GM19452 (cell line): Measurements from ENCODE around the gene CPNE7.

Experiments
- ATAC-seq: cut with Tn5 transposase; IDR thresholded peaks from one replicate; pipeline ENCODE4 v1.9.1; 2021; ENCODE audit not compliant: unreplicated experiment

The CPNE7 gene

DNA sequence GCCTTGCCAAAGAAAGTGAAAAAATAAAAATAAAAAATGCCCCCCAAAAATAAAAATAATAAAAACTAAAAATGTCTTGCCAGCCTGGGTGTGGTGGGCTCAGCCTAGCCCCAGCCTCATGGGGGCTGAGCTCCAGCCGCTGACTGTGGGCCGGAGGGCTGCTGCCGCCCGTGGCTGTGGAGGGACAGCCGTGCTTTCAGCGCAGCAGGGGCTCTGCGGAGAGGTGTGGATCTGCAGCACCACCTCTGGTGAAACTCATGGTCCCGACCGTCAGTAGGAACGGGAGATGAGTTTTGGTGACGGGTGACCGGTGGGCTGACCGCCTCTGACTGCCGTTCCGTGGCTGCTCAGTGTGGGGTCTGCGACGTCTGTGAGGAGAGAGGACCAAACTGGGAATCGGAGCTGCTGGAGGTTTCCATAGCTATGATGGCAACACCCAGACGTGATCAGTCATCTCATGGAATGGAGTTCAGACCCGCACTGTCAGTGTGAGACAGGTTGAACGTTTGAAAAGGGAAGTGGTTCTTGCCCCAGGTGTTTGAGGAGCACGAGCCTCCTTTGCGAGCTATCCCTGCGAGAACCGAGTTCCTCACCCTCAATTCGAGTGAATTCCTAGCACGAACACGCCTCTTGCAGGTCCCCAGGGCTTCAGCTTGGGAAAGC is 27.1 kb upstream of the CPNE7 start:
- ATAC-seq: no peak

DNA sequence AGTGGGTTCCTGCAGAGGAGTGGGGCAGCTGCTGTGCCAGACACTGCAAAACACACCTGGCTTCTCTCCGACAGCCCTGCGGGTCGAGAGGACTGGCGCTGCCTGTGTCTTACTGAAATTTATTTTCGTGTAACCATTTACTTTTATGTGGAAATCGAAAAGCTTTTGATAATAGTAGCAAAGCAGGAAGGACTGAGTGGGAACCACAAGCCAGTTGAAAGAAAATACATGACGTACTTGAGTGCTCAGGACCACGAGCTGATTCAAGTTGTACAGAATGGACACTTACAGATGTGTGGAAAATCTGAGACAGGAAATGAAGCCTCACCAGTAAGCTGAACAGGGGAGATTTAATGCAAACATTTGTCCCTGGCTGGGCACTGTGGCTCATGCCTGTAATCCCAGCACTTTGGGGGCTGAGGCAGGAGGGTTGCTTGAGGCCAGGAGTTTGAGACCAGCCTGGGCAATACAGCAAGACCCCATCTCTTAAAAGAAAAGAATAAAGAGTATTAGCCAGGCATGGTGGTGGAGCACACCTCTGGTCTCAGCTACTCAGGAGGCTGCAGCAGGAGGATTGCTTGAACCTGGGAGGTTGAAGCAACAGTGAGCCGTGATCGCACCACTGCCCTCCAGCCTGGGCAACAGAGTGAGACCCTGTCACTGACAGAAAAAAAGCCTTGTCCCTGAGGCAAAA is 26.4 kb upstream of the CPNE7 start:
- ATAC-seq: no peak

DNA sequence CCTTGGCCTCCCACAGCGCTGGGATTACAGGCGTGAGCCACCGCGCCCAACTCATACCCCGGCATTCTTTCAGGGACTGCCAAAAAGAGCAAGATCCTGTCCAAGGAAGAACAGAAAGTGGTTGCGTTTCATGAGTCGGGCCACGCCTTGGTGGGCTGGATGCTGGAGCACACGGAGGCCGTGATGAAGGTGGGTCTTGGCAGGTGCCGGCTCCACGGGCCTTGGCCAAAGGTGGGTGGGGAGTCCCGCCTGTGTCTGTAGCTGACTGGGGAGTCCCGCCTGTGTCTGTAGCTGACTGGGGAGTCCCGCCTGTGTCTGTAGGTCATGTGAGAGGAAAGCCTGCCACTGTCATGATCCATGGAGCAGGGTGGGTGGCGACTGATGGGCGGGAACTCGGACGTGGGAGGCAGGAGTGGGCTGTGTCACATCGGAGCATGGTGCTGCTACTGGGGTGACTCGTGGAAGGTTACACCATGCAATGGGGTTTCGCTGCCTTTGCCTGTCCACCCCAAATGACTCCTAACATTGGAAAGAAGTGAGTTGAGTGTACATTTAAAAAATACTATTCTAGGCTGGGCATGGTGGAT is 25.0 kb upstream of the CPNE7 start:
- no peak for ATAC-seq

DNA sequence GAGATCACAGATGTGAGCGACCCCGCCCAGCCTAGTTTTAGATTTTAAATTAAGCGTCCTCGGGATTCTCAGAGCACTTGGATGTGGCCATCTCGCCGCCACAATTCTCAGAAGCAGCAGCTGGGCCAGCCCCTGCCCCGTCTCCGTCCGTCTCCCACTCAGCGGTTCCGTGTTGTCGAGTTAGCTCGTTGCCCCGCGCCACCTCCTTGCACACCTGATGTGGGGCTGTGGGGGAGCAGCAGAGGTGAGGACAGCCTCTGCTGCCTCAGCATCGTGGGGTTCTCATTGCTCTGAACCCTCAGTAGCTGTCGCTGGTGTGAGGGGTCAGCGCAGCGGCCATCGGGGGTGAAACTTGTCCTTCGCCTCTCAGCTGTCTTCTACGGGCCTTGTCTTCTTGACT is 23.2 kb upstream of the CPNE7 start:
- ATAC-seq: no peak

DNA sequence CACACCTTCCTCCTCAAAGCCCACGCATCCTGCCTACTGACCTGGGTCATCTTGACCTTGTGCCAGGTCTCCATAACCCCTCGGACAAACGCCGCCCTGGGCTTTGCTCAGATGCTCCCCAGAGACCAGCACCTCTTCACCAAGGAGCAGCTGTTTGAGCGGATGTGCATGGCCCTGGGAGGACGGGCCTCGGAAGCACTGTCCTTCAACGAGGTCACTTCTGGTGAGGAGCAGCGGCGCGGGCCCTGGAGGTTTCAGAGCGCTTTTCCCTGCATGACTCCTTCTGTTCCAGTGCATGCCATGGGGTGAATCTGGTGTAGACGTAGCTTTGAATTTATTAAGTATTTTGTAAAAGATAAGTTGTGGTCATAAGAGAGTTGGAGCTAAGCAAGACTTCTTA is 22.6 kb upstream of the CPNE7 start:
- no peak for ATAC-seq

DNA sequence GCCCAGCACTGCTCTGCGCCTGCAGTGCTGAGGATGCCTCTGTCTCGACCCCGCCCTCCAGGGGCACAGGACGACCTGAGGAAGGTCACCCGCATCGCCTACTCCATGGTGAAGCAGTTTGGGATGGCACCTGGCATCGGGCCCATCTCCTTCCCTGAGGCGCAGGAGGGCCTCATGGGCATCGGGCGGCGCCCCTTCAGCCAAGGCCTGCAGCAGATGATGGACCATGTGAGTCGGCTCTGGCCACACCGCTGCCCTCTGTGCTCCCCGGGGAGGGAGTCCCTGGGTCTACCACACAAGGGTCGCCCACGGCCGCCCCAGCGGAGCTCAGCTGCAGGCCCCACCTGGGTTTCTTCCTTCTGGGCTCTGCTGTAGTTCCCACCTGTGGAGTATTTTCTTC is 21.8 kb upstream of the CPNE7 start:
- no peak for ATAC-seq

DNA sequence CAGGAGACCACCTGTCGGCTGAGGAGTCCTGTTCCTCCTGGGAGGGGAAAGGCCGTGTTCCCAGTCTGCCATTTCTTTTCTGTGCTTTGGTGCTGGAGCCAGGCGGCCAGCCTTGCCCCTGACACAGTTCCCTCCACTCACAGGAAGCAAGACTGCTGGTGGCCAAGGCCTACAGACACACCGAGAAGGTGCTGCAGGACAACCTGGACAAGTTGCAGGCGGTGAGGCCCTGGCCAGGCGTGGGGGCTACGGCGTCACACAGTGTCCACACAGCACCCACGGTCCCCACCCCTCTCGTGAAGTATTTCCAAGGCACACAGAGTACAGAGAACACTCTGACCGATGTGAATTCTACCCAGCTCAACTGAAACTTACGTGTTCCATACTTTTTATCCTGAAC is 21.2 kb upstream of the CPNE7 start:
- ATAC-seq: no peak

DNA sequence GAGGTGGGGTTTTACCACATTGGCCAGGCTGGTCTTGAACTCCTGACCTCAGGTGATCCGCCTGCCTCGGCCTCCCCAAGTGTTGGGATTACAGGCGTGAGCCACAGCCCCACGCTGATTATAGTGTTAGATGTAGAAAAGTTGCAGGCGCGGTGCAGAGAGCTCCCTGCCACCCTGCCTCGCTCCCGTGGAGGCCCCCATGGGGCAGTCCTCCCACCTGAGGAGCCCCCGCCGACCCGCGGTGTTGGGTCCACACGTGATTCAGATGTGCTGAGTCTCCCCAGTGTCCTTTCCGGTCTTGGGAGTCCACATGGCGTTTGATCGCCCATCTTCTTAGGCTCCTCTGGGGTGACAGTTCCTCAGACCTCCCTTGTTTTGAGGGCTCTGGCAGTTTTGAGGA is 20.3 kb upstream of the CPNE7 start:
- no peak for ATAC-seq

DNA sequence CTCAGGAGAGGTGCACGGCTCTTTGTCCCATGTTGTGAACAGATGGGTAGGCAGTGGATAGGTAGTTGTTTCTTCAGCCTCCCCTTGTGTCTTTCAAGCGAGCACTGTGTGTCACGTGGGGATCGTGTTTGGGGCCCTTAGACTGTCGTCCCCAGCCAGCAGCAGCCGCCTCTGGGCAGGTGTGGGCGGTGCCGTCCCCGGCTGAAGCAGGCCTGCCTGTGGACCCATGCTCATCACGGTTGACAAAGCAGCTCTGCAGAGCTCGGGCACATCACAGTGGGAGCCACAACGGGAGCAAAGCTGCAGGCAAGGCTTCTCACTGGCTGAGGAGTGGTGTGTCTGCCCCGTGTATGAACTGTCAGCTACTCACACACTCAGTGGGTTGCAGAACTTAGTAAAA is 19.8 kb upstream of the CPNE7 start:
- ATAC-seq: no peak

DNA sequence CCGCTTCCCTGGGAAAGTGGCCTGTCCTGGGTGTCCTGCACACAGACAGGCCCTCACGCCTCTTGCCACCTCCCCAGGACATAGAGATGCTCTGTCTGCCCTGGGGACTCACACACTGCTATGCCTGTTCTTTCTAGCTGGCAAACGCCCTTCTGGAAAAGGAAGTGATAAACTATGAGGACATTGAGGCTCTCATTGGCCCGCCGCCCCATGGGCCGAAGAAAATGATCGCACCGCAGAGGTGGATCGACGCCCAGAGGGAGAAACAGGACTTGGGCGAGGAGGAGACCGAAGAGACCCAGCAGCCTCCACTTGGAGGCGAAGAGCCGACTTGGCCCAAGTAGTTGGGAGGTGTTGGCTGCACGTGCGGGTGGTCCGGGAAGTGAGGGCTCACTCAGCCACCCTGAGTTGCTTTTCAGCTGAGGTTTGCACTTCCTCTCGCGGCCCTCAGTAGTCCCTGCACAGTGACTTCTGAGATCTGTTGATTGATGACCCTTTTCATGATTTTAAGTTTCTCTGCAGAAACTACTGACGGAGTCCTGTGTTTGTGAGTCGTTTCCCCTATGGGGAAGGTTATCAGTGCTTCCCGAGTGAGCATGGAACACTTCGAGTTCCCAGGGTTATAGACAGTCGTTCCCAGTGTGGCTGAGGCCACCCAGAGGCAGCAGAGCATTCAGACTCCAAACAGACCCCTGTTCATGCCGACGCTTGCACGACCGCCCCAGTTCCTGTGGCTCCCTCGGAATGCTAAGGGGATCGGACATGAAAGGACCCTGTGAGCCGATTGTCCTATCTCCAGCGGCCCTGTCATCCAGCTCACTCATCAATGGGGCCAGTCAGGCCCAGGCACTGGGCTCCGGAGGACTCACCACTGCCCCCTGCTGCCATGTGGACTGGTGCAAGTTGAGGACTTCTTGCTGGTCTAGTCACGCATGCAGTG is 18.5 kb upstream of the CPNE7 start:
- ATAC-seq: no peak

DNA sequence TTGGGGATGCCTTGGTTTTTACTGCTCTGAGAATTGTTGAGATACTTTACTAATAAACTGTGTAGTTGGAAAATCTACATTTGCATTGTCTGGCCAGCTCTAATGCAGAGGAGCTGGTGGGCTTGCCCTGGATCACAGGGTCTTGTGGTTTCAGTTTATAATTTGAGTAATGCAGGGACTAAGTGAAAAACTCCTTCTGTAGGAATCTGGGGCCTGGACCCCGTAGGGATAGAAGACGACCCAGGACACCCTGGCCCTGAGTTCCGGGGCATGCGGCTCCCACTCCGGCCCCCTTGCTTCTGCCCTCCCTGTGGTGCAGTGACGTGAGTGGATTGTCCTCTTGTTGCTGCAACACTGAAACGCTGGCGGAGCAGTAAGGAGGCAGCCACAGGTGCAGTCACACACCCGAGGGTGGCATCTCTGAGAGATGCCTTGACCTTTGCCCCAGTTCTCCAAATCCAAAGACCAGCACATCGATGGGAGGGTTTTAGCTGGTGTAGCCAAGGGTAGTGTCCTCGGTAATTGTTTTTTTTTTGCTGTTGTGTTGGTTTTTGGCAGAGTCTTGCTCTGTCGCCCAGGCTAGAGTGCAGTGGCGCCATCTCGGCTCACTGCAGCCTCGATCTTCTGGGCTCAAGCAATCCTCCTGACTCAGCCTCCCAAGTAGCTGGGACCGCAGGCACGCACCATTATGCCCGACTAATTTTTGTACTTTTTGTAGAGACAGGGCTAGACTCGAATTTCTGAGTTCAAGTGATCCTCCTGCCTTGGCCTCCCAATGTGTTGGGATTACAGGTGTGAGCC is 17.7 kb upstream of the CPNE7 start:
- no peak for ATAC-seq

DNA sequence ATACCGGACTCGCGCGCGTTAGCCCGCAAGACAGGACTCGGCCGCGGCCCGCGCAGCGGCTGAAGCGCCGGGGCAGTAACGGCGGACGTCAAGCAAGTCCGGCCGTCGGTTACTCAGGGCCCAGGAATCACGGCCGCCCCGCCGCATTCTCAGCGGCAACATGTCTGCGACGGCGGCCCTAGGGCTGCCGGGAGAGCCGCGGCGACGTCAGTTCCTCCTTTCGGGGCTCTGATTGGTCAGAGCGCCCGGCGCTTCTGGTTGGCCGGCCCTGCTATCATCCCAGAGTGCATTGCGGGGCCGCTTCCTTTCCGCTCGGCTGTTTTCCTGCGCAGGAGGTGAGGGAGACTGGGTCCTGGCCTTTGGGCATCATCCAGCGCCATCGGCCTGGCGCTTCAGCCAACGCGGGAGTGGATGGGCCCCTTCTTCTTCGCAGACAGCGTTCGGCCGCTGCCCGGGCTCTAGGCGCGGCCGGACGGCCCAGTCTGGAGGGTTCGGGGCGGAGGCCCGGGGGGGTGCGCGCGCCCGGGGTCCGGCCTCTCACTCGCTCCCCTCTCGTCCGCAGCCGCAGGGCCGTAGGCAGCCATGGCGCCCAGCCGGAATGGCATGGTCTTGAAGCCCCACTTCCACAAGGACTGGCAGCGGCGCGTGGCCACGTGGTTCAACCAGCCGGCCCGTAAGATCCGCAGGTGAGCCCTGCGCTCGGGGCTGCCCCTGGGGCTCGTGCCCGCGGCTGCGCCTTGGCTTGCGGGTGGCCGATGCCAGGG is 15.0 kb upstream of the CPNE7 start, which contains the start of gene RPL13:
RPL13 (plus strand) TSS at position 305 of the 764 bp plus-strand sequence; CDS start at position 583, 278 bp downstream.
- ATAC-seq: peak; percentile 94

DNA sequence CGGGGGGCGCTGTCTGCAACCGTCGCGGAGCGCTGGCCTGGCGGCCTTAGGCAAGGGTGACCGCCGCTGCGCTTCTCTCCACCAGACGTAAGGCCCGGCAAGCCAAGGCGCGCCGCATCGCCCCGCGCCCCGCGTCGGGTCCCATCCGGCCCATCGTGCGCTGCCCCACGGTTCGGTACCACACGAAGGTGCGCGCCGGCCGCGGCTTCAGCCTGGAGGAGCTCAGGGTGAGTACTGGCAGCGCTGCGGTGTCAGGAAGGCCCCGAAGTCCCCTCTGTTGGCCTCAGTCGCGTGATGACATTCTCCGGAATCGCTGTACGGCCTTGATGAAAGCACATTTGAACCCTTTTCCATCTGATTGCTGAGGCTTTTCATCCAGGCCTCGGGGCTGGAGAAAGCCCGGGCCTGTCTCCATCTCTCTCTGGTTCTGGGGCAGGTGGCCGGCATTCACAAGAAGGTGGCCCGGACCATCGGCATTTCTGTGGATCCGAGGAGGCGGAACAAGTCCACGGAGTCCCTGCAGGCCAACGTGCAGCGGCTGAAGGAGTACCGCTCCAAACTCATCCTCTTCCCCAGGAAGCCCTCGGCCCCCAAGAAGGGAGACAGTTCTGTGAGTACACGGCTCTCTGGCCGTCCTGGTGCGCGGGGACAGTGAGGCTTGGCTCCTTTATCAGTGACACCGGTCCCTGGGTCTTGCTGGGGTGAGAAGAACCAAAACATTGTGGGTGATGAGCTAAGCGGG is 14.2 kb upstream of the CPNE7 start:
- ATAC-seq: no peak

DNA sequence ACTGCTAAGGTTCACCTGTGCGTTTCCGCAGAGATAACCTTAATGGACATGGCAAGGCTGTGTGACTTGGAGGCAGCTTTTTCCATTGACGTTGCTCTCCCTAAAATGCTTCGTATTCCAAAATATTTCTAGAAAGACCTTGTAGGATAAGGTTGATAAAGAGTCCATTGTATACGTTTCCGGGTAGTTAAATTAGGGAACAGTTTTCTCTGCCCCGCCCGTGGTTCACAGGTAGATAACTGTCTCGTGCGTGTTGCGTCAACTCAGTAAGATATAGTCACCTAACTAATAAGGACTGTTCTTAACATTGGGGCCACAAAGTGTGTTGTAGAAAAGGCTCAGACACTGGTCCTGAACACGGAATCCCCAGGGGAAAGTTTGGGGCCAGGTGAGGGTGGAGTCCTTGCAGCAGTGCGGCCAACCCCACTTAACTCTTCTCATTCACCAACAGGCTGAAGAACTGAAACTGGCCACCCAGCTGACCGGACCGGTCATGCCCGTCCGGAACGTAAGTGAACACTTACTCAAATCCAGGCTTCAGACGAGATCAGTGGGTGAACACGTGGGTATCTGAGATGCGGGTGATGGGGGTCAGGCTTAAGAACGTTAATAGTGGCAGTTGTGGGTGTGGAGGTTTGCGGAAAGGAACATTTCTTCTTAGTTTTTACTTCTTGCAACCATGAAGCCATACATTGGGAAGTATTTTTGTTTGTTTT is 13.5 kb upstream of the CPNE7 start:
- no peak for ATAC-seq

DNA sequence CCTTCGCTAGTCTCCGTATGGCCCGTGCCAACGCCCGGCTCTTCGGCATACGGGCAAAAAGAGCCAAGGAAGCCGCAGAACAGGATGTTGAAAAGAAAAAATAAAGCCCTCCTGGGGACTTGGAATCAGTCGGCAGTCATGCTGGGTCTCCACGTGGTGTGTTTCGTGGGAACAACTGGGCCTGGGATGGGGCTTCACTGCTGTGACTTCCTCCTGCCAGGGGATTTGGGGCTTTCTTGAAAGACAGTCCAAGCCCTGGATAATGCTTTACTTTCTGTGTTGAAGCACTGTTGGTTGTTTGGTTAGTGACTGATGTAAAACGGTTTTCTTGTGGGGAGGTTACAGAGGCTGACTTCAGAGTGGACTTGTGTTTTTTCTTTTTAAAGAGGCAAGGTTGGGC is 12.6 kb upstream of the CPNE7 start:
- ATAC-seq: no peak

DNA sequence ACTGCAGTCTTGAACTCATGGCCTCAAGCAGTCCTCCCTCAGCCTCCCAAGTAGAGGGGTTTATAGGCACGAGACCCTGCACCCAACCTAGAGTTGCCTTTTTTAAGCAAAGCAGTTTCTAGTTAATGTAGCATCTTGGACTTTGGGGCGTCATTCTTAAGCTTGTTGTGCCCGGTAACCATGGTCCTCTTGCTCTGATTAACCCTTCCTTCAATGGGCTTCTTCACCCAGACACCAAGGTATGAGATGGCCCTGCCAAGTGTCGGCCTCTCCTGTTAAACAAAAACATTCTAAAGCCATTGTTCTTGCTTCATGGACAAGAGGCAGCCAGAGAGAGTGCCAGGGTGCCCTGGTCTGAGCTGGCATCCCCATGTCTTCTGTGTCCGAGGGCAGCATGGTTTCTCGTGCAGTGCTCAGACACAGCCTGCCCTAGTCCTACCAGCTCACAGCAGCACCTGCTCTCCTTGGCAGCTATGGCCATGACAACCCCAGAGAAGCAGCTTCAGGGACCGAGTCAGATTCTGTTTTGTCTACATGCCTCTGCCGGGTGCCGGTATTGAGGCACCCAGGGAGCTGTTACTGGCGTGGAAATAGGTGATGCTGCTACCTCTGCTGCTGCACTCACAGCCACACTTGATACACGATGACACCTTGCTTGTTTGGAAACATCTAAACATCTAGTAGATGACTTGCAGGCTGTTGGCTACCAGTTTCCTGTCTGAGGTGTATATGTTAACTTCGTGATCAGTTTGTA is 11.7 kb upstream of the CPNE7 start:
- no peak for ATAC-seq

DNA sequence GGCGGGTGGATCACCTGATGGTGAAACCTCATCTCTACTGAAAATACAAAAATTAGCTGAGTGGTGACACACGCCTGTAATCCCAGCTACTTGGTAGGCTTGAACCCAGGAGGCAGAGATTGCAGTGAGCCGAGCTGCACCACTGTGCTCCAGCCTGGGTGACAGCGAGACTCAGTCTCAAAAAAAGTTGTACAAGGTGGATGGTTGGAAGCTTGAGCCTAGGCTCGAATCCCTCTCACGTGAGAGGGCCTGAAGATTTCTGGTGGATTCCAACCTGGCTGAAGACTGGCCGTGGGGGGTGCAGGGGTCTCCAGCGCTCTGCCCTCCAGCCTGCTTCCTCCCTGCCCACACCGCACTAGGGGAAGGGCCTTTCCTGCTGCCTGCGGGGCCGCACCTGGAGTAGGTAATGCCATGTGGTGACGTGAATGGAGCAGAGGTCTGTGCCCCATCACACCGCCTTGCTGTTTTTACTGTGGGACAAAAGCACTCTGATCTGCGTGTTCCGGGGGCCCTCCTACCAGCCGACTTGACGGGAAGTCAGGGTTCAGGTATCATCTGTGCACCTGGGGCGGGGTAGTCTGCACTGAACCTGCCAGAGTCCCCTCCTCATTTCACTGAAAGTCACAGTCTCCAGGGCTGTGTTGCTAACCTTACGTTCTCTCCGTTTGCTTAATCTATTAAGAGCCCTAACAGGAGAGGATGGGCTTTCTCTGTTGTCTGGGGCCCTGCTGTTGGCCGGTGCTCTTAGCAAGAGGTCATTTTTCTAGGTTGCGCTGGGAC is 10.9 kb upstream of the CPNE7 start:
- no peak for ATAC-seq
